ENCODE results near the gene MAGIX.
"Not testable (repeated sequence)": the region's sequence is repeated elsewhere in the genome, so short reads cannot be mapped to it uniquely, and the experiment has no call there.

MAGIX gene

GRCh38 chrX:49163555-49164419 is 1.2 kb downstream of the MAGIX start:
- DNase-seq: peak; percentile 69 to 82

GRCh38 chrX:49164589-49165360 is 2.2 kb downstream of the MAGIX start:
- no peak for DNase-seq

- peak; percentile 63 to 65 for DNase-seq
Observed at GRCh38 chrX:49165901-49166881, 3.6 kb downstream of the MAGIX start.

- peak; percentile 73 to 79 for DNase-seq
Observed at GRCh38 chrX:49166914-49167739, 4.6 kb downstream of the MAGIX start.

GRCh38 chrX:49167740-49168108 is 5.2 kb downstream of the MAGIX start:
- DNase-seq: no peak

GRCh38 chrX:49171752-49172279 is 9.3 kb downstream of the MAGIX start, which contains the start of gene PLP2:
Gene PLP2 (plus strand): TSS chrX:49171898. CDS start chrX:49172001, 103 bp downstream.
- DNase-seq: peak; percentile 13 to 20

GRCh38 chrX:49172280-49172780 is 9.8 kb downstream of the MAGIX start:
- DNase-seq: peak; percentile 12 to 24

GRCh38 chrX:49173544-49173943 is 11.0 kb downstream of the MAGIX start:
- not testable (repeated sequence) for DNase-seq

- no peak for DNase-seq
Observed at GRCh38 chrX:49174723-49175122, 12.2 kb downstream of the MAGIX start.

- DNase-seq: no peak
Observed at GRCh38 chrX:49175435-49176274, 13.1 kb downstream of the MAGIX start.

GRCh38 chrX:49176421-49177326 is 14.1 kb downstream of the MAGIX start:
- DNase-seq: no peak

- peak; percentile 4 to 47 for DNase-seq
Observed at GRCh38 chrX:49177338-49177833, 14.8 kb downstream of the MAGIX start.

GRCh38 chrX:49177873-49178480 is 15.4 kb downstream of the MAGIX start:
- no peak for DNase-seq

GRCh38 chrX:49178537-49178936 is 16.0 kb downstream of the MAGIX start:
- no peak for DNase-seq

GRCh38 chrX:49179358-49179757 is 16.8 kb downstream of the MAGIX start:
- DNase-seq: no peak

GRCh38 chrX:49183701-49184281 is 21.2 kb downstream of the MAGIX start:
- DNase-seq: no peak

GRCh38 chrX:49184294-49185281 is 22.0 kb downstream of the MAGIX start:
- no peak for DNase-seq
